Left ventricle myocardium superior (tissue), 1 donor: ENCODE data around the gene KCNQ4. TPM values are rescaled to one million over a fixed set of nuclear protein-coding genes. Genes with fewer than 3 reads are reported as not detected.
A peak's percentile ranks its signal among the peaks of the same experiment; 100 is the strongest.

Experiments
- ATAC-seq: fragments of 200-7000 bp; cut with Tn5 transposase; one replicate; pipeline ENCODE4 v1.9.1; 2020; ENCODE audit warnings: mild to moderate bottlenecking, moderate library complexity
- DNase-seq: peaks from one replicate; pipeline ENCODE4 v3.0.0-alpha.2; 2020
- intact Hi-C: fragments of 100-400 bp; cut with micrococcal nuclease; formaldehyde crosslinking; loops from one replicate; pipeline ENCODE4 v1.11.0; 2022
- total RNA-seq: library from RNA; stranded (reverse); fragmentation: NEBNext Ultra II Directional; extraction: Animal tissue kit (Norgen Biotek cat#: 25700); gene quantifications from one replicate; pipeline ENCODE4 v1.2.1, GENCODE V29; 2021
- donor health status: DM: no; HTN: yes; CAD: no; lungs with severe emphysema.

Gene KCNQ4
- total RNA-seq, 1 donor from 2014 or later, result 1.9 TPM

DNA sequence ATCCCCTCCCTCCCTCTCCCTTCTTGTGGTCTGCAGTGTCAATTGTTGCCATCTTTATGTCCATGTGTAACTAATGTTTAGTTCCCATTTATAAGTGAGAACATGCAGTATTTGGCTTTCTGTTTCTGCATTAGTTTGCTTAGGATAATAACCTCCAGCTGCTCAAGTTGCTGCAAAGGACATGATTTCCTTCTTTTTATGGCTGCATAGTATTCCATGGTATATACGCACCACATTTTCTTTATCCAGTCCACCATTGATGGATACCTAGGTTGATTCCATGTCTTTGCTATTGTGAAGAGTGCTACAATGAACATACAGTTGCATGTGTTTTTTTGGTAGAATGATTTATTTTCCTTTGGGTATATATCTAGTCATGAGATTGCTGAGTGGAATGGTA lies 62.3 kb downstream of the KCNQ4 start:
- no peak for DNase-seq
- intact Hi-C loops, result loop anchor here (5.0 kb wide), 1 partner anchor 106 kb away; no protein-coding TSS in a partner anchor
- no peak for ATAC-seq

DNA sequence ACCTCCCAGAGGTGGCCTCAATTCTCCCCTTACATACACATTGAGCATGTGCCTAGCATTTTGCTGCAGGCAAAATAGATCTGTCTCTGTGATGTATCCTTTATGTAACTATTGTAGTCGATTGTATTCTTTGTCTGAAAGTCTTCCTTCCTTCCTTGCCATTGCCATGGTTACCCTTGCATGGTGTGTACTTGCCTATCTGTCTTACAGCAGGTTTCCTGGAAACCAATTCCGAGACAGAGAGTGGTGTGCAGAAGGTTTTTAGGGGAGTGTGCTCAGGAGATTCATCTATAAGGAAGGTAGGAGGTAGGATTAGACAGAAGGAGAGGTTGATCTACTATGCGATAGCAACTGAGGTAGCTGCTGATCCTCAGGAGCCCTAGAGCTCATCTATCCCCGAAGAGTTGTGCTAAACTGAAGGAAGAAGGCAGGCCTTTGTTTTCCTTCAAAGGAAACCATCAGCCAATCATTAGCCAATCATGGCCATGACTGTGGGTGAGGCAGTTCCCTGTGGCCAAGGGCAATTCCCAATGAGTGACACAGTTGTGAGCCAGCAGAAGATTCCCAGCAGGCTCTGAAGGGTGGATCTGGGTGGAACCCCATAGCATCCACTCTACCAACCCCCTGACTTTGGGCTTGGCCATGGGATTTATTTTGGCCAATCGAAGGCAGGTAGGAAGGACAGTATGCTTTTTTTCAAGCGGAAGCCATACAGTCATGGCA lies 63.6 kb downstream of the KCNQ4 start:
- intact Hi-C loops, result loop anchor here (5.0 kb wide), 1 partner anchor 105 kb away; no protein-coding TSS in a partner anchor
- no peak for DNase-seq
- ATAC-seq, result no peak

DNA sequence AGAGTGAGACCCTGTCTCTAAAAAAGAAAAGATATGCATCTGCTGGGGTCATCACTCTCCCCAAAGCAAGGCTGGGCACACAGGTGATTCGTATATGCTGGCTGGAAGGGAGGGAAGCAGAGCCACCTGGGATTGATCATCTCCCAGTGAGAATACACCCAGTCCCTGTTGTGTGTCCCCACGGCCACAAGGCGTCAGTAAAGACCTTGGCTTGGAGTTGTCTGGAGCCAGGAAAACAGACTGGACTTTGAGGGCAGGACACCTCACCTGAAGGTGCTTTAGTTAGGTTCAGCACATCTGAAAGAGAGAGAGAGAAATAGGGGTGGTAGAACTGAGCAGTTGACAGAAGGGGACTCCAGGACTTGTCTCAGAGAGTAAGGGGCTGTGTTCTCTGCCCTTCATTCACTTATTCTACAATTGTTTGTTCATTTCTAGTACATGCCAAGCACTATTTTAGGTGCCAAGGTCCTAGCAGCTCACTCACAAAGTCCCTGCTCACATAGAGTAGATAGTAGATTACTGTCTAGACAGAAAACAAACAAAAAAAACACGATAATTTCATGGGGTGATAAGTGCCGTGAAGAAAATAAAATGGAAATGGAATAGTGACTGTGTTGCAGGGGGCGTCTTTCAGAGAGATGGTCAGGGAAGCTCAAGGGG lies 65.1 kb downstream of the KCNQ4 start:
- DNase-seq, result peak; percentile 67
- intact Hi-C loops, result loop anchor here (5.0 kb wide), 1 partner anchor 104 kb away; no protein-coding TSS in a partner anchor

DNA sequence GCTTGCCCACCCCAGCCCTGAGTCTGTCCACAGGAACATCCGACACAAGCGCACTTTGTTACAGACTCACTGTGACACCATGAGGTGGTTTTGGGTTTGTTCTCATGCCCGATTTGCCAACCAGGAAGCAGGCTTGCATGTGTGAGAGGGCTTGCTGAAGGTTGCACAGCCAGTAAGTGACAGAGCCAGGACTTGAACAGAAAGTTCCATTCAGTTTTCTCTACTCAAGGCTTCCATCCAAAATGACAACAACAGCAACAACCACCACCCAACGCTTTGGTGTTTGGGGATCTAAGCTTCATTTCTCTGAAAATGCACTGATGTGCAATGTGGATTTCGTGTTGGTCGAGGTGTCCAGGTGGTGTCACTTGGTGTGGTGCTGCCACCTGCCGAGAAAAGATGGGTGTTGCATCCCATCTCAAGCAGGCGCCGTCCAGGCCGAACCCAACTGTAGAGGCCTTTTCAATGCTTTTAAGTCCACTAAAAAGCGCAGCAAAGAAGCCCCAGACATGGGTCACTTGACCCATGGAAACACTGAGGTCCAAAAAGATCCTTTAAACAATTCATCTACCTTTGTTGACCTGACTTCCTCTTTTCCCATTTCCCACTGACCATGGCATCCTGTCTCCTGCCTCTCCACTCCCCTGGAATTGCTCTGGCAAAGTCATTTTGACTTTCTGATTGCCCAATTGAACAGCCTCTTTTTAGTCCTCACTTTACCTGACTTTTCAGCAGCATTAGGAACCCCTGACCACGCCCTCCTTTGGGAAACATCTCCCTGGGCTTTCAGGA lies 66.4 kb downstream of the KCNQ4 start:
- peak; percentile 90 for ATAC-seq
- intact Hi-C loops, result loop anchor here (5.0 to 10.0 kb wide), 2 partner anchors 75 to 102 kb away; no protein-coding TSS in a partner anchor
- DNase-seq, result peak; percentile 72

More for the DNA sequence above, 65.1 kb downstream of the KCNQ4 start:
- peak; percentile 89 for ATAC-seq

DNA sequence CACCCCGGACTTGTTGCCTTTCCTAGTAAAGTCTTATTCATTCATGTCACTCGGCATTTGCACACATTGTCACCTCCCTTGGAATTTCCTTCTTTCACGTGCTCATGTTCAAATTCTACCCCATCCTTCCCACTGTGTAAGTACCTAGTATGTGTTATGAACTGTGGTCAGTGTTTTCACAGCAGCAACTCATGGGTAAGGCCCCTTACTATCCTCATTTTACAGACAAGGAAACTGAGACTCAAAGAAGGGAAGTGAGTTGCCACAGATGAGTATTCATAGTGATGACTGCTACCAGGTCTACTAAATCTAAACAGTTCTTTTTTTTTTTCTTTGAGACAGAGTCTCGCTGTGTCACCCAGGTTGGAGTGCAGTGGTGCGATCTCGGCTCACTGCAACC lies 68.1 kb downstream of the KCNQ4 start:
- intact Hi-C loops, result loop anchor here (10.0 kb wide), 1 partner anchor 77 kb away; no protein-coding TSS in a partner anchor
- ATAC-seq, result no peak
- DNase-seq, result no peak

DNA sequence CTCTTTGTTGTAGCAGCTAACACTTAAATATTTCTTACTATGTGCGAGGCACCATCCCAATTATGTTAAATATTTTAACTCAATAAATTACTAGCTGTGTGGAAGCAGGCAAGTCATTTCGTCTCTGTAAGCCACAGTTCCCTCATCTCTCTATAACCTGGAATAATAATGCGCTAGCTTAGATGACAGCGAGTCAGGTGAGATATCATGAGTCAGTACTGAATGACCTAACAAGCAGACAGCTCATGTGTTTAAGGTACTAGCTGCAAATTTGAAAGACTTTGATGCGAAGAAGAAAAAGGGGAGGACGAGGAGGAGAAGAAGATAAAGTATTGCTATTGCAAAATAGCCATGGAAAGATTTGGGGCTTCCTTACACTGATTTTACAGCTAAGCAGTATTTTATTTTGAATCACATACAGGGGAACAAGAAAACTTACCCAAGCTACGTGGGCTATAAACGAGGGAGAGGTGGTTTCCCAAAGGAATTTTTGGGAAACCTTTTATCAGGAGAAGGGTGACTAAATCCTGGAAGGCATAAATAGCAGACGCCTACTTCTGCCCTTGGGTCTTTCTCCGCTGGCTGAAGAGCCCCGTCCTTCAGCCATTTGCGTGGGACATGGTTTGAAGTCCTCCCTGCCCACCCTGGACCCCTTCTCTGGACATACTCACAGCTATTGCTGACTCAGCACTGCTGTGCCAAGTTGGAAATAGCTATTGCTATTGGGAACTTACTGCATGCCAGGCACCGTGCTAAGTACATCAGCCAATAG lies 69.7 kb downstream of the KCNQ4 start:
- intact Hi-C loops, result loop anchor here (10.0 kb wide), 1 partner anchor 78 kb away; no protein-coding TSS in a partner anchor
- DNase-seq, result no peak
- no peak for ATAC-seq

DNA sequence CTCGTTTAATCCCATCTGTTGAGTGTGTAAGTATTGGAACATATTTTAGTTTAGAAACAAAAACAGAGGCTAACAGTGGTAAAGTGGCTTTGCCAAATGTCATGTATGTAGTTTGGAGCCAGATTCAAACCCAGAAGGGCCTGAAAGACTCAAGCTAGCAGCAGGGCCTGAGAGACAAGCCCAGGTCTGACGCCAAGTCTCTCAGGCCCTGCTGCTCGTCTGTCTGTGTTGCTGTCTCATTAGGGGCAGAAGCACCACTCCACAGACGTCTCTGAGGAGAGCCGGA lies 70.2 kb downstream of the KCNQ4 start:
- ATAC-seq, result no peak
- intact Hi-C loops, result loop anchor here (10.0 kb wide), 1 partner anchor 79 kb away; no protein-coding TSS in a partner anchor
- DNase-seq, result no peak

DNA sequence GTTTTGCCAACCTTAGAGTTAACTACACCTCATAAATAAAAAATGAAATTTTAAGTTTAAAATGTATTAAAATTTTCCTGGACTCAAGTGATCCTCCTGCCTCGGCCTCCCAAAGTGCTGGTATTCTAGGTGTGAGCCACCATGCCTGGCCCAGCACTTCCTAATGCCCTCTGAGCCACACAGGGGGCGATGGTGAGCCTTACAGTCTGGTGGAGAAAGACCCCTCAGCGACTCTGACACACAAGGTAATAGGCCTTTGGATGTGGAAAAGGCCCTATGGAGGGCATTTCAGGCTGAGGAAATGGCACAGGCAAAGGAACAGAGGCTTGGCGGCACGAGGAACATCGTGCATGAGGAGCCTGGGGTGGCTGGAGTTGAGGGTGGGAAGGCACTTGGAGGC lies 71.9 kb downstream of the KCNQ4 start:
- intact Hi-C loops, result loop anchor here (10.0 kb wide), 1 partner anchor 81 kb away; no protein-coding TSS in a partner anchor
- DNase-seq, result no peak
- ATAC-seq, result no peak

DNA sequence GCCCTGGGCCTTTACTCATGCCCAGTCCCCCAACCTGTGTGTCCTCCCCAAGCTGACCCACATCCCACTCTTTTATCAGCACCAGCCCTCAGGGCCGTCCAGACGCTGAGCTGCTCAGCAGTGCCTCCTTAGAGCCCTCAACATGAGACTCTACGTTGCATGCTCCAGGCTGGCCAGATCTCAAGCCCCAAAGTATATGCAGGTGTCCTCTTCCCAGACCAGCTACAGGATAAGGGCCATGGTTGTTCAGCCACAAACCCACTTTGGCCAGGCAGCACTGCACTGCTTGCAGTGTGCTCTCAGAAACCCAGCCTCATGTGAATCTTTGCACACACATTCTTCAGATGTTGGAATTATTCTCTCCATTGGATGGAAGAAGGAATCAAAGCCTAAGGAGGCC lies 72.5 kb downstream of the KCNQ4 start:
- DNase-seq (no peak), ATAC-seq (no peak)
- intact Hi-C loops, result loop anchor here (10.0 kb wide), 1 partner anchor 81 kb away; no protein-coding TSS in a partner anchor

DNA sequence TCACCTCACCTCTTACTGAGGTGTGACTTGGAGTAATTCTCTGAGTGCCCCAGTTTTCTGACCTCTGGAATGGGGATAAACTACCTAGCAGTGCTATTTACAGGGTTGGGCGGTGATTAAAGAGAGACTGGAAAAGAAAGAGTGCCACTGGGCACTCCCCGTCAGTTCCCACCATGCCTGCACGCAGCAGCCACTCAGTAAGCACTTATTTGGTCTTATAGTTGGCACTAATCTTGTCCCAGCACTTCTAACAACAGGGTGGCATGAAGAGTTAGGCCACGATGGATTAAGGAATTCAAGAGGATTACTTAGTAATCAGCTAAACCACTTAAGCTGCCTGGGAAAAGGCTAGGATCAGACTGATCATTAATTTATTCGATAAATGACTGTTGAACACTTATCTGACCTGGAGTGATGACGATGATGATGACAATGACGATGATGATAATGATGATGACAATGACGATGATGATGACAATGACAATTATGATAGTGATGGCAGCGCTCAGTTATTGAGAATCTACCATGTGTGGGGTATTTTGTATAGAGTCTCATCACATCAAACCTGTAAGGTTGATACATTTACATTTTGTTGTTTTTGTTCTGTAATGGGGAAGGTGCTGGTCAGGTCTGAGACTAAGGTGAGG lies 73.2 kb downstream of the KCNQ4 start:
- DNase-seq (no peak), ATAC-seq (no peak)

DNA sequence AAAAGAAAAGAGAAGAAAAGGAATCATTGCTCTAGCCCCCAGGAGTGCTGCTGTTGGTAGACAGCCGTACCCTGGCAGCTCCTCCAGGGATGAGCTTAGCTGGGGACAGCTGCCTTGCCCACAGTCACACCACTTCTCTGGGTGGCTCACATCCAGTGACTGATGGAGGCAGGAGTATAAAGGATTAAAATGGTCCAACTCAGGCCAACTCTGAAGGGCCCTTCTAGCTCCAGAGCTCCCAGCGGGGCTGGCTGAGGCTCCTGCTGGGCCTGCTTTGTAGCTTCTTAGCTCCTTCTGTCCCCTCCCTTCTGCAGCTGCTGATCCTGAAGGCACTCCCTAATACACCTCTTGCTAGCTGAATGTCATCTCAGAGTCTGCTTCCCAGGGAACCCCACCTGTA lies 74.2 kb downstream of the KCNQ4 start:
- intact Hi-C loops, result loop anchor here (10.0 kb wide), 1 partner anchor 83 kb away; no protein-coding TSS in a partner anchor
- DNase-seq (no peak), ATAC-seq (no peak)

More for the DNA sequence above, 73.2 kb downstream of the KCNQ4 start:
- intact Hi-C loops, result loop anchor here (10.0 kb wide), 1 partner anchor 82 kb away; no protein-coding TSS in a partner anchor

DNA sequence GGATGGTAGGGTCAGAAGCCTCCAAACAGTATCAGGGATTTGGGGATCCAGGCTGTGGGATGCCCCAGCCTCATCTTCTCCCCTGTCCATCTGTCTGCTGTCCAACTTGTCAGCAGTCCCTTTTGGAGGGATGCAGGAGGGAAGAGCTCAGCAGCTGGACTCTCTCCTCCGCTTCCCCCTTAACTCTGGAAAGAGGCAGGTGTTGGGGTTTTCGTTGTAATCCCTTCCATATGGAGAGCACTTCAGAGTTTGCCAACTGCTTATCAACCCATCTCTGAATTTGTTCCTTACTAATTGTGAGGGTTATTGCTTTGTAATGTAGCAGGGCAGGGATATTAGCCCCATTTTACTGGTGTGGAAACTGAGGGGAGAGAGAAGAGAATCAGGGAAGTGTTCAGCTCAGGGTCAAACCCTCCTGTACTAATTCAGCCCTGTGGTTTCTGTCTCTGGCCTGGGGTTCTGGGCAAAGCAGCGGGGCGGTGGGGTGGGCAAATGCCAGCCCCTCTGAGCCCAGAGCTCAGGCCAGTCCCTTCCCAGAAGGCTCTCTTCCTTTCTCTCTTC lies 75.3 kb downstream of the KCNQ4 start:
- no peak for ATAC-seq
- intact Hi-C loops, result loop anchor here (10.0 kb wide), 1 partner anchor 84 kb away; no protein-coding TSS in a partner anchor
- no peak for DNase-seq

DNA sequence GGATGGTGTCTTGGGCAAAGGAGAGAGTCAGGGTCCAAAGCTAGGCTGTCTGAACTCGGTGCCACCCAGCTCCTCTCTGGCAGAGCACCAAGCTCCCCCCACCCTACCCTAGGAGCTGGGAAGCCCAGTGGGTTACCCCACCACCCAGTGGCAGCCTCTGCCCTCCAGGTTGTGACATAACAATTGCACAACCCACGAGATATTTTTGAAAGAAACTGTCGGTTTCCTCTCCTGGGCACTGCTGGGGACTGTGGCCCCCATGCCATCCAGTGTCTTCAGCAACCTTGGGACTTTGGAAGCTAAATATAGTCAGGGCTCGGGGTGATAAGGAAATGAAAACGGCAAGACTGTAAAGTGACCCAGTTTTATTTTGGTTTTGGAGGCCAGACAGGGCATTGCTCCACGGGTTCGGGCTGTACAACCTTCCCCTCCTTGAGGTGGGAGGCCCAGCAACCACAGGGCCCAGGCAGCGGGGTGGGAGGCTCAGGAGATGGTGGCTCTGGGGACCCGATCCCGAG lies 77.2 kb downstream of the KCNQ4 start:
- ATAC-seq (peak; percentile 30), DNase-seq (no peak)
- intact Hi-C loops, result no loop called here

DNA sequence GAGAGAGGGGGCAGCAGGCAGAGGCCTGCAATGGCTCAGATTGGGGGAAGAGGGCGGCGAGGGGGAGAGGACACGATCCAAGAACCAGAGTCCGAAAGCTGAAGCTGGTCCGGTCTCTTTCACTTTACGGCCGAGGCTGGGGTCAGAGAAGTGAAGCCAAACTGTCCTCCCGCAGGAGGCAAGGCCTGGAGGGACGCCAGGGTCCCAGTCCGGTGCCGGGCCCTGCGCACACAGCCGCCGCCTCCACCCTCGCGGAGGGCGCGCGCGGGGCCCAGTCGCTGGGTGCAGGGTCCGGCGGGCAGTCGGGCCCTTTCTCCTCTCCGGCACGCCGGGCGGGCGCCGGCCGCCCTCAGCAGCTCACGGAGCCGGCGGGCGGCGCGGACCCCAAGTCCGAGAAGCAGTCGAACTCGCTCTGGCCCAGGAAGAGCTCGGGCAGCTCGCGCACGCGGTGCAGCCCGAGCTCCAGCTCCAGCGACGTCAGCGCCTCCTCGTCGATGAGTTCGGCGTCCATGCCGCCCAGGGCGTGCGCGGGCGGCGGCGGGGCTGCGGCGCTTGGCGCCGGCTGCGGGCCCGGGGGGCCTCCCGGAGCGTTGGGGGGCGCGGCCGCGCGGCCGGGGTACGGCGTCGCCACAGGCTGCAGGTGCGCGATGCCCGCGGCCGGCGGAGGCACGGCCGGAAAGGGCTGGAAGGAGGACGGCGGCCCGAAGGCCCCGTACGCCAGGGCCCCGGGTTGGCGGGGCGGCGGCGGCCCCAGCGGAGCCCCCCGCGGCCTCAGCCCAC lies 77.8 kb downstream of the KCNQ4 start:
- ATAC-seq (peak; percentile 22), DNase-seq (peak; percentile 81)
- intact Hi-C loops, result no loop called here

DNA sequence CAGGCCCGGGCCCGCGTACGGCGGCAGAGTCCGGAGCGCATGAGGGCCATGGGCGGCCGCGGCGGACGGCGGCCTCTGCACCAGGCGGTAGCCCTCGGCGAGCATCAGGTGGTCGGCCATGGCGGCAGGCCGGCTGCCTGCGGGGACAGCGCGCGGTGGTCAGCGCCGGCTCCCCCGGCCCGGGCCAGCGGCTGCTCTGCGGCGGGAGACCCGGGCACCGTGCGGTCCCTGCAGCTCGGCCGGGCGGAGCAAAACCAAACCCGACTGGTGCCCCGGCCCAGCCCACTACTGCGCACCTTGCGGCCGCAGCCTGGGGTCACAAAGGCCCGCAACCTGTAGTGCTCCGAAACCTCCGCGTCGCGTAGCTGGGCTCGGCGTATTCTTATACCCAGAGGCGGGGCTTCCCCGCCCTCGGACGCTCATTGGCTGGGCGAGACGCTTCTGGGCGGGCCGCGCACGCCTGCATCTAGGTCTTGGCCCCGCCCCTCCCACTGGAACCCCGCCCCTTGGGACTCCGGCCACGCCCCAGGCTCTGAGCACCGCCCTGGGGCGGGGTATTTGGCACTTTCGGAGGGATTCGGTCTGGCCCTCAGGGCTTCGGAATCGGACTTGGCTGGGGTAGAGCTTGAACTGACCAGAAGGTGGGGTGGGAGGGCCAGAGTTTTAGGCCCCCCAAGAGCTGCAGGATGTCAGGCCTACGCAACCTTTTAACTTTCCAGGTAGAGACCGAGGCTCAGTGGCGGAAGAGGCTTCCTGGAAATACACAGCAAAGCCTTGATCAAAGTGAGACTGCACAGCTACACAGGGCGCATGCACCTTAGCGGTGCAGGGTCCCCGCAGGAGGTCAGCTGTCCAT lies 78.6 kb downstream of the KCNQ4 start, which contains the start of gene CITED4:
Gene CITED4, minus strand, starts transcription at position 356 of the 856 bp plus-strand sequence. Its CDS starts 236 bp downstream, at position 120.
- peak; percentile 91 for ATAC-seq
- intact Hi-C loops, result no loop called here
- peak; percentile 98 for DNase-seq
